ENCODE measurements around the gene EXOSC7. TPM values are rescaled to one million over a fixed set of nuclear protein-coding genes. Genes with fewer than 3 reads are reported as not detected.

The EXOSC7 gene
- total and polyA plus RNA-seq, 4 donors: 15.5 to 27.2 (median 21.7) TPM

- Histone ChIP-seq H3K27me3 (ENCODE audit: control insufficient read depth in 4 of 4, insufficient read depth in 4 of 4, low read length in 3 of 4) (no peaks in the 10 kb centered on the region), H3K27ac (ENCODE audit: low read depth in 1 of 2, low read length in 2 of 2) (no peak overlapping the region), H3K4me3 (ENCODE audit: low read depth in 1 of 3, low read length in 3 of 3) (no peak overlapping the region), H3K36me3 (ENCODE audit: control insufficient read depth in 4 of 4, insufficient read depth in 3 of 4, low read depth in 1 of 4, low read length in 3 of 4) (peaks cover 9 to 34% (median 16%) of the 10 kb centered on the region in 4 donors), H3K9me3 (ENCODE audit: control insufficient read depth in 4 of 4, low read length in 3 of 4) (no peaks in the 10 kb centered on the region), H3K4me1 (ENCODE audit: control insufficient read depth in 4 of 4, insufficient read depth in 4 of 4, low read length in 3 of 4) (peaks cover 0 to 6% (median 2%) of the 10 kb centered on the region in 4 donors), H3K9ac (ENCODE audit: low read depth in 1 of 2, low read length in 2 of 2) (no peak overlapping the region)
- whole genome bisulfite sequencing: 84% methylated on average over 3 of the region's 3 CpGs
- TF ChIP-seq GABPA (IDR thresholded peaks at IDR 0.05 in 1 of 2, conservative IDR thresholded peaks at IDR 0.05 in 1 of 2) (no peak), HNF4A (conservative IDR thresholded peaks at IDR 0.05) (no peak), SP1 (IDR thresholded peaks at IDR 0.05) (no peak), NR2F2 (IDR thresholded peaks at IDR 0.05) (no peak), FOXA2 (IDR thresholded peaks at IDR 0.05) (no peak), MAX (IDR thresholded peaks at IDR 0.05) (no peak), CTCF (IDR thresholded peaks at IDR 0.05; ENCODE audit: low read depth, low read length, missing input control) (no peak), TAF1 (conservative IDR thresholded peaks at IDR 0.05) (no peak), RAD21 (IDR thresholded peaks at IDR 0.05) (no peak), RXRA (IDR thresholded peaks at IDR 0.05) (no peak), EGR1 (IDR thresholded peaks at IDR 0.05; ENCODE audit: low read depth in 2 of 2) (no peak), YY1 (IDR thresholded peaks at IDR 0.05) (no peak), JUND (IDR thresholded peaks at IDR 0.05) (no peak), FOXA1 (IDR thresholded peaks at IDR 0.05) (no peak), HNF4G (IDR thresholded peaks at IDR 0.05) (no peak), REST (IDR thresholded peaks at IDR 0.05) (no peak)
- TF ChIP-seq, protein P1, sequence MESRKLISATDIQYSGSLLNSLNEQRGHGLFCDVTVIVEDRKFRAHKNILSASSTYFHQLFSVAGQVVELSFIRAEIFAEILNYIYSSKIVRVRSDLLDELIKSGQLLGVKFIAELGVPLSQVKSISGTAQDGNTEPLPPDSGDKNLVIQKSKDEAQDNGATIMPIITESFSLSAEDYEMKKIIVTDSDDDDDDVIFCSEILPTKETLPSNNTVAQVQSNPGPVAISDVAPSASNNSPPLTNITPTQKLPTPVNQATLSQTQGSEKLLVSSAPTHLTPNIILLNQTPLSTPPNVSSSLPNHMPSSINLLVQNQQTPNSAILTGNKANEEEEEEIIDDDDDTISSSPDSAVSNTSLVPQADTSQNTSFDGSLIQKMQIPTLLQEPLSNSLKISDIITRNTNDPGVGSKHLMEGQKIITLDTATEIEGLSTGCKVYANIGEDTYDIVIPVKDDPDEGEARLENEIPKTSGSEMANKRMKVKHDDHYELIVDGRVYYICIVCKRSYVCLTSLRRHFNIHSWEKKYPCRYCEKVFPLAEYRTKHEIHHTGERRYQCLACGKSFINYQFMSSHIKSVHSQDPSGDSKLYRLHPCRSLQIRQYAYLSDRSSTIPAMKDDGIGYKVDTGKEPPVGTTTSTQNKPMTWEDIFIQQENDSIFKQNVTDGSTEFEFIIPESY (IDR thresholded peaks at IDR 0.05): no peak
- TF ChIP-seq, protein P2, sequence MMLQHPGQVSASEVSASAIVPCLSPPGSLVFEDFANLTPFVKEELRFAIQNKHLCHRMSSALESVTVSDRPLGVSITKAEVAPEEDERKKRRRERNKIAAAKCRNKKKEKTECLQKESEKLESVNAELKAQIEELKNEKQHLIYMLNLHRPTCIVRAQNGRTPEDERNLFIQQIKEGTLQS (IDR thresholded peaks at IDR 0.05): no peak
- no peak for DNase-seq (ENCODE audit: low spot score)
Measured at GRCh38 chr3:45002720-45003119, 26.7 kb downstream of the EXOSC7 start.

Data from liver (tissue), 9 donors.